ENCODE data around the gene ECM2.
"Not testable (repeated sequence)": the region's sequence is repeated elsewhere in the genome, so short reads cannot be mapped to it uniquely, and the experiment has no call there.

Gene ECM2

DNA sequence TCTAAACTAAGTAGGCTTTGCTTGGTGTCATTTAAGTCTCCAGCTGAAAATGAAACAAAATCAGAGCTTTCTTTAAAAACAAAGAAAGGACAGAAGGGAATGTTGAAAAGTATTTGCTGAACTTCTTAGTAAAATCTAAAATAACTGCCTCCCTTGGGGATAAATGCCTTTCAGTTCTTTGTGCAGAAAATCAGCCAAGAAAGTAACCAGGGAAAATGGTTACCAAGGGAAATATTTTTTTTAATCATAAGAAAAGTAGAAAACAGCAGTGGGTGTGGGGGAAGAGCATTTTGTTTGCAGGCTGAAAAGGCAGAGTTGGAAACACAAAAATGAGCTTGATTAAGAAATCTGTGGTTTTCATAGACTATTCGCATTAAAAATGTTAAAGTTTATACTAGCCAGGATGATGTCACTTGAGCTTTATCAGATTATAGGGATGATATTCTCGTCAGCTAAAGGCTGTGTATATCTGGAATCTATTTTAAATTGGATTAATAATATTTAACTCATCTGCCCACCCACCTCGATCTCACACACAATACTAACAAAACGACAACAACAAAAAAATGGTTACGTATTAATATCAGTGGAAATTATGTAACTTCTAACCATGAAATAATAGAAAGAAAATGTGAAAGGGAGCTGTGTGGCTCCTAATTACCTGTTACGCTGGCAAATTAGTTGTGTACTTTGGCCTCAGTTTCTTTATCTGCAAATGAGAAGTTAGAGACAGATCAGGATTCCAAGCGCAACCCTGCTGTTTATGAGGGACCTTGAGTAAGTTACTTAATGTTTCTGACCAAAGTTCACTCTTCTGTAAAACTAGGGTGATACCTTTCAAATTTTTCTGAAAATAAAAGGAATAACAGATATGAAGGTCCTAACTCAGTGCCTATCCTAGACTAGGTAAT, at the start of gene ECM2:
ECM2 (minus strand) TSS at position 51 of the 911 bp plus-strand sequence. CDS start 13,124 bp downstream, outside the sequence.
- no peak for DNase-seq

DNA sequence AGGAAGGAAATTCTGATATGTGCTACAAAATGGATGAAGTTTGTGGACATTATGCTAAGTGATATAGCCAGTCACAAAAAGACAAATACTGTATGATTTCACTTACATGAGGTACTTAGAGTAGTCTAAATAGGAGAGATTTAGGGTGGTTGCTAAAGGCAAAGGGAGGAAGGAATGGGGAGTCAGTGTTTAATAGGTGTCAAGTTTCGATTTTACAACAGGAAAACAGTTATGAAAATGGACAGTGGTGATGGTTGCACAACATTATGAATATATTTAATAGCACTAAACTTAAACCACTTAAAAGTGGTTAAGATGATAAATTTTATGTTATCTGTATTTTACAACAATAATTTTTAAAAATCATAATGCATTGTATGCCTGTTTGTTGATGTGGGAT, 40.4 kb upstream of the ECM2 start:
- no peak for DNase-seq

- not testable (repeated sequence) for DNase-seq
Observed at GRCh38 chr9:92573612-92574011, 37.8 kb upstream of the ECM2 start.

- DNase-seq, result not testable (repeated sequence)
Observed at GRCh38 chr9:92571871-92572270, 36.1 kb upstream of the ECM2 start.

DNA sequence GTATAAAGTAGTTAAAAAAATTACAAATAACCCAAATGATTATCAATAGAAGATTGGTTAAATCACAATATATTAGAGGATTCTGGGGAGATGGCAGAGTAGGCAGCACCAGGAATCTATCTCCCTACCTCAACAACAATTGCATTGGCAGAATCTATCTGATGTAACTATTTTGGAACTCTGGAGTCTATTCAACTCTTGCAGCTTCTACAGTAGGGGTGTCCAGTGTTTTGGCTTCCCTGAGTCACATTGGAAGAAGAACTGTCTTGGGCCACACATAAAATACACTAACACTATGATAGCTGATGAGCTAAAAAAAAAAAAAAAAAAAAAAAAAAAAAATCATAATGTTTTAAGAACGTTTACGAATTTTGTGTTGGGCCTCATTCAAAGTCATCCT, 29.2 kb upstream of the ECM2 start:
- no peak for DNase-seq

DNA sequence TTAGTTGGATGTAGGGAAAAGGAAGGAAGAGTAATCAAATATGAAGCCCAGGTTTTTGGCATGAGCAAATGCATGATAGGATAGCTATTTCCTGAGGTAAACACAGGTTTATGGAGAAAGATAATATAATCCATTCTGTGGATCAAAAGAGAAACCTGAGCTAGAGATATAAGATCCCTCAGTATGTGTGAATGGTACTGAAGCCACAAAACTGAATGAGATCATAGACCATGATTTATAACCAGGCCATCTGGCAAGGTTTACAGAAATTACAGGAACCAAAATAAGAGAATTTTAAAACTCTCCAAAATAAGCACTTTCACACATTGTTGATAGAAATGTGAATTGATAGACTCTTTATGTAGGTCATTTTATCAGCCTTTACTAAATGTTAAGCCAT, 28.7 kb upstream of the ECM2 start:
- DNase-seq, result no peak

DNA sequence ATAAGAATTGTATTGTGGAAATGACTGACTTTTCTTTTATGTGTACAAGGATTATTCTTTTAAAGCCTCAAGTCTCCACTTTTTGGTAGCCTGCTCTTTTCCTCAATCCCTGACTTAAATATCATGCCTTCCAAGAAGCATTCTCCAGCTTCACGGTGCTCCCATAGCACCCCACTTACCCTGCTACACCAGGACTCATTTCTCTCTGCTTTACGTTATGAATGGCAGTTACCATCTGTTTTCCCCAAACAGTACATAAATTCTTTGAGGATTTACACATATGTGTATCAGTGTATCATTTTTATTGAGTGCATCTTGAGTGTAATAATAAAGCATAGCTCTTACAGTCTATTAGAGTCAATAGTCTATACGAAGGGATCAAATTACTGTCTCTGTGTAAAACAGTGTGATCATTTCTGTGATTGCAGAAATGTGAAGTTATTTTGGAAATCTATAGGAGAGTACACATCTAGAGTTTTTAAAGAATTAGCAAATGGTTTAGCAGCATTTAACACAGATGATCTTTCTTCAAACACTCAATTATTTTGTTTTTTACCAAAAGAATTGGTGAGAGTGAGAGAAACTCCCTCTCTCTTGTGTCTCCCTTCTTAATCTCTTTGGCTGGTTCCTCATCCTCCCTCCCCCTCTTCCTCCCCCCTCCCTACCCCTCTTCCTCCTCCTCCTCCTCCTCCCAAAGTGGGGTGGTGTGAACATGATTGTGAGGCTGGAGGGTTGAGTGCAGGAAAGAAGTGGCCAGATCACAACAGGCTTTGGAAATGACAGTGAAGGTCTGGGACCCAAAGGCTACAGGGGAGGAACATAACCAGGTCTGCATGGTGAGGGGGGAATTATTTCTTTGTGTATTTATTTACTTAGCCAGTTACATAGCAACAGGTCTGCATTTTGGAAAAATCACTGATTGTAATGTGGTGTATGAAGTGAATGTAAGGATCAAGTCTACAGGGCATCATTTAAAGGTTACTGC, 27.6 kb upstream of the ECM2 start:
- DNase-seq, result no peak

- no peak for DNase-seq
Observed at GRCh38 chr9:92562461-92562967, 26.7 kb upstream of the ECM2 start.

DNA sequence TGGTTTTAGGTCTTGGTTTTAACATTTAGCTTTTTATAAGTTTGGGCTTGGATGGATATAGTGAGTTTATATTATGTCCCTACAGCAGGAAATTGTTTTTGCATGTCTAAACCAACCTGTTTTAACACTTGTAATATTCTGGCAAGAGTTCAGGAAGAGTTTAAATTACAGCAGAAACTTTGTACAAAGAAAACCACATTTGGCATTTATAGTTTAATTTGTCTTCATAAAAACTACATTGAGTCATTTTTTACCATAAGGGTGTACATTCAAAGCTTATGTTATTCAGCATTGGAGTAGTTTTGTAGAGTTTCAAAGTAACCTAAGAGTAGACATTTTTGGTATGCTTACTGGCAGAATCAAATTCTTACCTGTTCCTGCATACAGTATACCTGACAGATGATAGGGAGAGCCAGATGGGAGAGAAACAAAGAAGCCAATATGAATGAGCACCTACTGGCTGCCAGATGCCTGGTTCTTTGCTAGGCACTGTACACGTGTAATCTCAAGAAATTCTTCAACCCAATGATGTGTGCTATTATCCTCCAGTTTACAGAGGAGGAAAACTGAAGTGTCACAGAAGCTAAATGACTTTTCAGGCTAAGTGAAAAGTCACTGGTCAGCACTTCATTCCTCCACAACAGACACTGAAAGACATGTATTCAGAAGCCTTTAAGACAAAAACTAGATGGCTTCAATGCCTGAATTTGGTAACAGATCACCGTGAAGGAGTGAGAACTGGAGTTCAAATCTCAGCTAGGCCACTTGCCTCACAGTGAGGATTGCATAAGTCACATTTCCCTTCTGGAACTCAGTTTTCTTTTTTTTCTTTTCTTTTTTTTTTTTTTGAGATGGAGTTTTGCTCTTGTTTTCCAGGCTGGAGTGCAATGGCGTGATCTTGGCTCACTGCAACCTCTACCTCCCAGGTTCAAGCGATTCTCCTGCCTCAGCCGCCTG, 25.9 kb upstream of the ECM2 start:
- no peak for DNase-seq

- no peak for DNase-seq
Observed at GRCh38 chr9:92558612-92559374, 23.0 kb upstream of the ECM2 start.

GRCh38 chr9:92550765-92551164, 15.0 kb upstream of the ECM2 start:
- no peak for DNase-seq

DNA sequence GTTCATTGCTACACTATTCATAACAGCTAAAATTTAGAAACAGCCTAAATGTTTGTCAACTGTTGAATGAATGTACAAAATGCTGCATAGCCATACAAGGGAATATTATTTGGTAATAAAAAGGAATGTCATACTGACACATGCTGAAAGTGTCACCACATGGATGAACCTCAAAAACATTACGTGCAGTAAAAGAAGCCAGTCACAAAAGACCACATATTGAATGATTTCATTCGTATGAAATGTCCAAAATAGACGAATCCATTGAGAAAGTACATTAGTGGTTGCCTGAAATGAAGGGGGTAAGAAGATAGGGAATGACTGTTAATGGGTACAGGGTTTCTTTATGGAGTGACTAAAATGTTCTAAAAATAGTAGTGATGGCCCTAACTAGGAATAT, 11.6 kb upstream of the ECM2 start:
- DNase-seq, result no peak

GRCh38 chr9:92545002-92545510, 9.3 kb upstream of the ECM2 start:
- DNase-seq, result no peak

GRCh38 chr9:92543972-92544371, 8.2 kb upstream of the ECM2 start:
- no peak for DNase-seq

DNA sequence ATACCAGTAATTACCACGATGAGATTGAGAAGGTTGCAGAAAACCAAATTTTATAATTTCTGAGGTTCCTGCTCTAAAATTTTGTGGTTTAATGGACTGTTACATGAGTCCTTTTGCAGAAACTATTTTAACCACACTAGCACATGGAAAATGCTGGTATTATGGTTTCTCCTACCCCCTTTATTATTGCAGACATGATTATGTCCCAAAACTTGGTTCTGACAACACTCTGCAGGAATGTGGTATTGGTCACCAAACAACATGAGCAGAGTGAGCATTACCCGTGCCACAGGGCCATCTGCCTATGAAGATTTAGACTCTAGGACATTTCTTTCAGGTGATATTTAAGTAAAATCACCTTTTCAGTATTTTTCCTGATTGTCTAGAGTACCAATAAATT, 2.8 kb upstream of the ECM2 start:
- no peak for DNase-seq

DNA sequence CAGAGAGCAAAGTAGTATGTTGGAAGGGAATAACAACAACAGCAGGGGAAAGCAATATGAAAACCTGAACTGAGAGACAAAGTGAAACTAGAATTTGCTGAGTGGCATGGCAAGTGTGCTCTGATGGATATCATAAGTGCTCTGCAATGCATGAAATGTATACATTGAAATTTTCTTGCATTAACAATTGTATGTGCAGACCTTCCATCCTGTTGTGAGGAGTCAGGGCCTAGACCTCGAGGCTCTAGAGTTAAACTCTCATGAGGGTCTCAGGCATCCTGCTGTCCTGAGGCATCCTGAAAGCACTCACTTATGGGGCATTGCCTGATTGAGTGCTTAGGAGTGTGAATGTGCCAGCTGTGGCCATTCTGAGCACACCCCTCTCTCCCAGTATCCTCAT, 1.1 kb downstream of the ECM2 start:
- no peak for DNase-seq

- no peak for DNase-seq
Observed at GRCh38 chr9:92534204-92534603, 1.6 kb downstream of the ECM2 start.

DNA sequence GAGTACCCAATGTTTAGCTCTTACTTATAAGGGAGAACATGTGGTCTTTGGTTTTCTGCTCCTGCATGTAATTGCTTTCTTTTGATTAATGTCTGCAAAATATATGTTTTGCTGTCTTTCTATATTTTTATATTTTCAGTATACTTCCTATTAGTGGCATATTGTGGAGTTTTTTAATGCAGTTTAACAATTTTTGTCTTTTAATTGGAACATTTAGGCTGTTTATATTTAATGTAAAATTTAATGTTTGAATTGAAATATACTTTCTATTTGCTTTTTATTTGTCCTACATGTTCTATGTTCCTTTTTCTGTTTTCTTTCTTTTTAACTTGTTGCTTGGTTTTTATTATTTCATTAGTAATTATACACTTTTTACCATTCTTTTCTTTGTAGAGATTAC, 4.9 kb downstream of the ECM2 start:
- DNase-seq, result no peak

- no peak for DNase-seq
Observed at GRCh38 chr9:92529124-92529523, 6.7 kb downstream of the ECM2 start.

DNA sequence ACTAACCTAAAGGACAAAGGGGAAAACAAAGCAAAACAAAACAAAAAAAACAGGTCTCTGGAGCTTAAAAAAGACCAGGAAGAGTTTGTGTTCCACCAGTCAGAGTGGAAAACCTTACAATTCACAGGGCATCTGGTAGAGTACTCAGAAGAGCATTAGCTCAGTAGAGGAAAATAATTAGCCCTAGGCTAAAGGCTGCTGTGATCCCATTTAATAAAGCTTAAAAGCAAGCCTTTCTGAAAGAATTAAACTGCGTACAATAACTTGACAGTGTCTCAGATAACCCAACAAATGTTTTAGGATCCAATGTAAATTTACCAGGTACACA, 7.3 kb downstream of the ECM2 start:
- DNase-seq, result no peak

- DNase-seq, result no peak
Observed at GRCh38 chr9:92527832-92528521, 7.8 kb downstream of the ECM2 start.

Data from NCI-H524 (cell line).